Lower leg skin (tissue), 3 donors: ENCODE results near the gene ANKRD40CL.

Source experiments
- POLR2A ChIP-seq, 2 donors: fragments of 450-650 bp; IDR thresholded peaks; one replicate each; pipeline ENCODE4 v1.6.1; 2016 to 2017; ENCODE audit warnings: antibody characterized with exemption in 2 of 2, mild to moderate bottlenecking in 1 of 2, moderate library complexity in 1 of 2
- TF ChIP-seq, protein P1 (sequence below), 3 donors: fragments of 450-650 bp; IDR thresholded peaks; one replicate each; pipeline ENCODE4 v1.5.1; 2016; ENCODE audit warnings: antibody characterized with exemption in 3 of 3, mild to moderate bottlenecking in 3 of 3, moderate library complexity in 2 of 3

DNA sequence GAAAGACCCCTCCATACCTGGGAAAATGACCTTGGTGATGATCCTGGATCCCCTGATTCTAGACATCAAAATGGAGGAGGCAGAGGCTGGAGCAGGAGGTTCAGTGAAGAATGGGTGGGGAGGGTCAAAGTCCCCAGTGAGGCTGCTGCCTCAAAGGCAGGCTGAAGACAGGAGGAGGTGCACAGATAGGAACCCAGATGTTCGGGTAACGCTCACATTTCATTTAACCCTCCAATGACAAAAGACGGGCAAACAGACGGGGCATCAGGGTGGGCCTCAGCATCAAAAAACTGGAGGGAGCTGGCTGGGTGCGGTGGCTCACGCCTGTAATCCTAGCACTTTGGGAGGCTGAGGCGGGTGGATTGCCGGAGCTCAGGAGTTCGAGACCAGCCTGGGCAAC, at the start of gene ANKRD40CL:
- TF ChIP-seq, protein P1, sequence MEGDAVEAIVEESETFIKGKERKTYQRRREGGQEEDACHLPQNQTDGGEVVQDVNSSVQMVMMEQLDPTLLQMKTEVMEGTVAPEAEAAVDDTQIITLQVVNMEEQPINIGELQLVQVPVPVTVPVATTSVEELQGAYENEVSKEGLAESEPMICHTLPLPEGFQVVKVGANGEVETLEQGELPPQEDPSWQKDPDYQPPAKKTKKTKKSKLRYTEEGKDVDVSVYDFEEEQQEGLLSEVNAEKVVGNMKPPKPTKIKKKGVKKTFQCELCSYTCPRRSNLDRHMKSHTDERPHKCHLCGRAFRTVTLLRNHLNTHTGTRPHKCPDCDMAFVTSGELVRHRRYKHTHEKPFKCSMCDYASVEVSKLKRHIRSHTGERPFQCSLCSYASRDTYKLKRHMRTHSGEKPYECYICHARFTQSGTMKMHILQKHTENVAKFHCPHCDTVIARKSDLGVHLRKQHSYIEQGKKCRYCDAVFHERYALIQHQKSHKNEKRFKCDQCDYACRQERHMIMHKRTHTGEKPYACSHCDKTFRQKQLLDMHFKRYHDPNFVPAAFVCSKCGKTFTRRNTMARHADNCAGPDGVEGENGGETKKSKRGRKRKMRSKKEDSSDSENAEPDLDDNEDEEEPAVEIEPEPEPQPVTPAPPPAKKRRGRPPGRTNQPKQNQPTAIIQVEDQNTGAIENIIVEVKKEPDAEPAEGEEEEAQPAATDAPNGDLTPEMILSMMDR (IDR thresholded peaks at IDR 0.05) = no peak
- TF ChIP-seq POLR2A (IDR thresholded peaks at IDR 0.05) = no peak
